K562 (cell line): Measurements from ENCODE around the gene ARHGDIA. TPM values are rescaled to one million over a fixed set of nuclear protein-coding genes. Genes with fewer than 3 reads are reported as not detected.

ENCODE experiments used
- ATAC-seq: fragments of 200-7000 bp; cut with Tn5 transposase; 3 replicates; pipeline ENCODE4 v1.9.1; 2020; ENCODE audit warnings: moderate library complexity
- BruUV-seq: library from RNA; stranded (reverse); fragments of 400-500 nt; replicated peaks from 2 replicates; lab custom pipeline; 2021; lab: Mats Ljungman, UMichigan
- CTCF ChIA-PET: fragments of 300-600 bp; formaldehyde crosslinking; extraction: SDS; loops from one replicate; lab custom pipeline; 2021; ENCODE audit warnings: low intra/inter-chr PET ratio; lab: Yijun Ruan, JAX
- POLR2A ChIA-PET: fragments of 300-600, 350-650 bp; sonication (Branson Sonifier 250); formaldehyde crosslinking; extraction: SDS; loops from one replicate; lab custom pipeline; 2021; ENCODE audit warnings: antibody characterized with exemption, inconsistent platforms; lab: Yijun Ruan, JAX
- DNase-seq, 4 experiments: peaks; one replicate each; pipeline versions ENCODE4 v3.0.0 to v3.0.0-alpha.2; 2011 to 2018; ENCODE audit warnings: low spot score in 3 of 4, mixed read lengths in 3 of 4; ENCODE audit errors: extremely low read depth in 1 of 4
- FAIRE-seq: peaks from 2 replicates; lab custom pipeline; 2011; peaks lifted over from hg19 to GRCh38; lab: Jason Lieb, UNC
- H2AFZ ChIP-seq: 2 replicates; pipeline ENCODE4 v1.6.0; 2011; ENCODE audit warnings: low read depth, low read length, control low read depth, inconsistent platforms
- H3K27ac ChIP-seq: fragments of 200-600 bp; 3 replicates; pipeline ENCODE4 v1.8.0; 2011; ENCODE audit warnings: low read depth, mild to moderate bottlenecking, control low read depth, inconsistent platforms, low read length, moderate library complexity, mixed read lengths; ENCODE audit errors: extremely low read depth
- H3K27me3 ChIP-seq, 2 experiments: fragments of 300-600 bp in 1 of 2; 2 replicates in 1 of 2; 3 replicates in 1 of 2; pipeline versions ENCODE4 v1.6.0 to v1.8.0; 2011; ENCODE audit warnings: inconsistent platforms in 2 of 2, low read length in 2 of 2, mild to moderate bottlenecking in 1 of 2, mixed read lengths in 1 of 2, moderate library complexity in 1 of 2; ENCODE audit not compliant: control insufficient read depth in 2 of 2, insufficient read depth in 2 of 2
- H3K36me3 ChIP-seq: fragments of 300-600 bp; 3 replicates; pipeline ENCODE4 v1.8.0; 2011; ENCODE audit warnings: mild to moderate bottlenecking, low read length, inconsistent platforms; ENCODE audit not compliant: control insufficient read depth, insufficient read depth
- H3K4me1 ChIP-seq, 2 experiments: fragments of 200-600 bp in 1 of 2; replicated peaks in 1 of 2; 2 replicates in 1 of 2; 3 replicates in 1 of 2; pipeline versions ENCODE4 v1.5.1 to v1.8.0; 2011; ENCODE audit warnings: inconsistent platforms in 2 of 2, low read length in 2 of 2, mild to moderate bottlenecking in 1 of 2, mixed read lengths in 1 of 2, moderate library complexity in 1 of 2; ENCODE audit not compliant: control insufficient read depth in 2 of 2, insufficient read depth in 2 of 2
- H3K4me2 ChIP-seq: 2 replicates; pipeline ENCODE4 v1.6.1; 2011; ENCODE audit warnings: low read length, control low read depth, inconsistent platforms, mixed read lengths; ENCODE audit not compliant: insufficient read depth
- H3K4me3 ChIP-seq: fragments of 200-600 bp; sonication (generic), shearing (Covaris generic); 2 replicates; pipeline ENCODE4 v1.5.1; 2016; ENCODE audit warnings: control low read depth, inconsistent platforms
- H3K79me2 ChIP-seq: fragments of 200-600 bp; 3 replicates; pipeline ENCODE4 v1.8.0; 2011; ENCODE audit warnings: low read length, inconsistent platforms; ENCODE audit not compliant: control insufficient read depth, insufficient read depth
- H3K9ac ChIP-seq, 2 experiments: 2 replicates each; pipeline versions ENCODE4 v1.6.0 to v1.6.1; 2011; ENCODE audit warnings: low read depth in 2 of 2, low read length in 2 of 2, control low read depth in 1 of 2, inconsistent platforms in 1 of 2, mild to moderate bottlenecking in 1 of 2, mixed read lengths in 1 of 2; ENCODE audit not compliant: insufficient read depth in 1 of 2
- H3K9me1 ChIP-seq: one replicate; pipeline ENCODE4 v1.6.0; 2011; ENCODE audit warnings: inconsistent platforms, mild to moderate bottlenecking, low read length, moderate library complexity; ENCODE audit not compliant: control insufficient read depth, insufficient read depth
- H3K9me3 ChIP-seq: replicated peaks from 2 replicates; pipeline ENCODE4 v1.5.1; 2011; ENCODE audit warnings: low read depth, low read length, inconsistent platforms; ENCODE audit not compliant: control insufficient read depth, insufficient read depth
- H4K20me1 ChIP-seq: replicated peaks from 2 replicates; pipeline ENCODE4 v1.6.1; 2011; ENCODE audit warnings: low read length, inconsistent platforms, mixed read lengths; ENCODE audit not compliant: control insufficient read depth, insufficient read depth
- ATF1 ChIP-seq, 2 experiments: fragments of 450-650 bp in 1 of 2; IDR thresholded peaks; 2 replicates each; pipeline ENCODE4 v1.6.1; 2016; ENCODE audit warnings: missing compliant biosample characterization in 1 of 2, missing genetic modification characterization in 1 of 2
- ATF7 ChIP-seq: fragments of 450-650 bp; IDR thresholded peaks from 2 replicates; pipeline ENCODE4 v1.7.1; 2014; ENCODE audit warnings: mild to moderate bottlenecking, moderate library complexity
- BACH1 ChIP-seq: fragments of 200-800 bp; sonication (Bioruptor generic); IDR thresholded peaks from 2 replicates; pipeline ENCODE4 v1.6.1; 2016; ENCODE audit warnings: missing genetic modification characterization, missing compliant biosample characterization
- FOXK1 ChIP-seq: sonication (generic); formaldehyde crosslinking; IDR thresholded peaks from 2 replicates; pipeline ENCODE4 v1.8.0; 2022; ENCODE audit warnings: missing genetic modification reagents, mild to moderate bottlenecking, borderline replicate concordance
- KLF13 ChIP-seq: fragments of 450-650 bp; IDR thresholded peaks from 2 replicates; pipeline ENCODE4 v1.6.1; 2016; ENCODE audit warnings: missing genetic modification characterization, low read depth, mild to moderate bottlenecking, missing compliant biosample characterization, moderate library complexity, borderline replicate concordance
- WGBS: fragments of 100-300 bp; shearing (Covaris generic); methylation state at CpG from one replicate; pipeline ENCODE4 v1.1.6; 2016; ENCODE audit warnings: low coverage, mixed read lengths; ENCODE audit not compliant: insufficient coverage; ENCODE audit errors: missing lambda C conversion rate; 5-methylcytosine and 5-hydroxymethylcytosine counted together
- in situ Hi-C: fragments of 300-500 bp; cut with MboI; formaldehyde crosslinking; loops from 4 replicates; pipeline ENCODE4 v1.15.0; 2018; ENCODE audit warnings: inconsistent platforms, mixed read lengths
- intact Hi-C: fragments of 100-400 bp; cut with micrococcal nuclease; formaldehyde crosslinking; loops from 2 replicates; pipeline ENCODE4 v1.14.2; 2022
- polyA plus RNA-seq, 8 experiments: library from polyadenylated mRNA; depleted of rRNA in 4 of 8; stranded (reverse) in 5 of 8; unstranded in 3 of 8; fragments of >200 nt; fragmentation: Nextera tagmentation in 2 of 8; fragmentation: Illumina TruSeq in 1 of 8; extraction: Ambion mirVana in 2 of 8; extraction: Trizol in 1 of 8; gene quantifications; 2 replicates each; pipeline versions ENCODE4 v1.2.1 to v1.2.3, GENCODE V29; 2011 to 2014; ENCODE audit warnings: inconsistent platforms in 1 of 8, missing spikeins in 1 of 8
- total RNA-seq, 7 experiments: library from RNA; depleted of rRNA in 6 of 7; stranded (reverse); fragments of >200 nt in 6 of 7; fragmentation: Illumina TruSeq in 2 of 7; extraction: Trizol in 2 of 7; gene quantifications; 2 replicates each; pipeline versions ENCODE4 v1.2.1 to v1.2.3, GENCODE V29; 2011 to 2021; ENCODE audit warnings: low replicate concordance in 1 of 7
- TF ChIP-seq, protein P1 (sequence below), 2 experiments: fragments of 450-650 bp in 1 of 2; sonication (generic) in 1 of 2; formaldehyde crosslinking; conservative IDR thresholded peaks; 2 replicates each; pipeline versions ENCODE4 v1.4.0 to v1.8.1; 2020 to 2022; ENCODE audit warnings: mild to moderate bottlenecking in 1 of 2, missing genetic modification reagents in 1 of 2
- TF ChIP-seq, protein P2 (sequence below), 2 experiments: fragments of 450-650 bp in 1 of 2; sonication (generic) in 1 of 2; formaldehyde crosslinking in 1 of 2; IDR thresholded peaks in 1 of 2; conservative IDR thresholded peaks in 1 of 2; 2 replicates each; pipeline versions ENCODE4 v1.6.1 to v1.8.1; 2016 to 2023; ENCODE audit warnings: mild to moderate bottlenecking in 2 of 2, moderate library complexity in 2 of 2, inconsistent platforms in 1 of 2, missing genetic modification reagents in 1 of 2
- TF ChIP-seq, protein P3 (sequence below), 2 experiments: IDR thresholded peaks; 2 replicates each; pipeline ENCODE4 v1.6.1; 2011; ENCODE audit warnings: borderline replicate concordance in 1 of 2, control low read depth in 1 of 2, low read depth in 1 of 2, low read length in 1 of 2, mild to moderate bottlenecking in 1 of 2, mixed read lengths in 1 of 2, moderate library complexity in 1 of 2; ENCODE audit not compliant: insufficient read depth in 1 of 2, insufficient read length in 1 of 2, poor library complexity in 1 of 2, severe bottlenecking in 1 of 2; ENCODE audit errors: extremely low read depth in 1 of 2
- TF ChIP-seq, protein P4 (sequence below), 2 experiments: fragments of 150-350 bp in 1 of 2; IDR thresholded peaks; 2 replicates each; pipeline ENCODE4 v1.6.1; 2012 to 2016; ENCODE audit warnings: low read depth in 2 of 2, low read length in 2 of 2, mild to moderate bottlenecking in 1 of 2, moderate library complexity in 1 of 2

The ARHGDIA gene
- total and polyA plus RNA-seq, 9 of the 15 experiments (the other 6 are each of a cell fraction or from before 2014, with no cell fraction given), result 9.6 to 340 (median 97.6) TPM

DNA sequence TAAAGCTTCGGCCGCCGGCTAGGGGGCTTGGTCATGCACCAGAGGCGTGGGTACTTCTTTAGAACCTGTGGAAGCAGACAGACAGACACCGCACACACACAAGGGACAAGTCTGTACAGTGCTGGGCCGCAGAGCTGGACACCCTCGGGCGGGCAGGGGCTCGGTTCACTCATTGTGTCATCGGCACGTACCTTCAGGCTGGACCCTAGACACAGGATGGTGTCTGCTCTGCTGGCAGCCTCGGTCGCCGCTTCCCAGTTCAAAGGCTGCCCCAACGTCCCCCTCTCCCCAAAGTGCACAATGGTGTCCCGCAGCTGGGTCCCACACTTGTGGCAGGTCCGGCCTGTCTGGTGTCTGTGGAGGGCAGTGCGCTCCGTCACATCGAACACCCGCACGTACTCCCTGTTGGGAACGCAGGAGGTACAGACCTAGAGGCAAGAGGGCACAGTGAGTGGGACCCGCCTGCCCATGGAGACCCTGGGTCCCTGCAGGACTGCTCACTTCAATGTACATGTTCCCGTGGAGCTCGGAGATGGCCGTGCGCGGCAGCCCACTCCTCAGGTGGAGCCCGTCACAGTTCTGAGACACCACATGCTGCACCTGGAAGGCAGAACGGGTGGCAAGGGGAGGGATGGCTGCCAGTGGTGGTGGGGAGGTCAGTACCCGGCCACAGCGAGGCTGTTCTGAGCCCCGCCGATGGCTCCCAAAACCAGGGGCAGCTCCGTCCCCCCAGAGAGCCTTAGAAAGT is 43.1 kb upstream of the ARHGDIA start (continued):
- TF ChIP-seq, protein P1, sequence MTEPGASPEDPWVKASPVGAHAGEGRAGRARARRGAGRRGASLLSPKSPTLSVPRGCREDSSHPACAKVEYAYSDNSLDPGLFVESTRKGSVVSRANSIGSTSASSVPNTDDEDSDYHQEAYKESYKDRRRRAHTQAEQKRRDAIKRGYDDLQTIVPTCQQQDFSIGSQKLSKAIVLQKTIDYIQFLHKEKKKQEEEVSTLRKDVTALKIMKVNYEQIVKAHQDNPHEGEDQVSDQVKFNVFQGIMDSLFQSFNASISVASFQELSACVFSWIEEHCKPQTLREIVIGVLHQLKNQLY (CRISPR knock-in tag; conservative IDR thresholded peaks at IDR 0.05), result no peak
- TF ChIP-seq BACH1 (tag) (no peak), FOXK1 (no peak)

DNA sequence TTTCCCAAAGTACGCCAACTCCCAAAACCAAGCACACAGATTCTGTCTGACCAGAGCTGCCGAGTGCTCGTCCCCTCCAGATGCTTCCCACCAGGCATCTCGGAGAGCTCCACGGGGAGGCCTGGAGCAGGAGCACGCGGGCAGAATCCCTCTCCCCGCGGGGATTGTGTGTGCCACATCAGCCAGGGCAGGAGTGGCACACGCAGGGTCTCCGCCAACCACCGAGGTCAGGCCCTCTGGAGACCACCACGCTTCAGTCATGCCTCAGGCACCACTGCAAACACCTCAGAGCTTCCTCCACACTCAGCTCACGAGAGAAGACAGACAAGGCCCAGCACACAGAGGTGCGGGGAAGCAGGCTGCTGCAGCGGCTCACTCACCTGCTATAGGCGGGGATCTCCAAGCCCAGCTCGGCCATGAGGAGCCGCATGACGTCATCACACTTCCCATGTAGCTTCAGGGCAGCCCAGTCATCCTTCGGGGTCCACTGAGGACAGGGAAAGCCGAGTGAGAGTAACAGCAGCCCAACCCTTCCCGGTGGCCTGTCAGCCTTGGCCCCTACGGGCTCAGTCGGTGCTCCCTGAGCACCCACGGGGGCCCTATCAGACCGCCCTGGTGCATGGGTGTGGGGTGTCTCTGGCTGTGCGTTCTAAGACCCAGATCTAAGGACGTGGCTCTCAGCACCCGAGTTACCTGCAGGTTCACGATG is 42.4 kb upstream of the ARHGDIA start:
- no peak for ATAC-seq
- Histone ChIP-seq H3K9me3 (no peaks in the 10 kb centered on the region), H3K9ac (peak overlapping the region in 1 of 2 experiments; percentile 66; a peak in 1 of 4 replicates), H3K27ac (peak overlapping the region; percentile 8; the same call in 1 of the 3 replicates), H3K4me2 (no peak overlapping the region), H3K27me3 (no peaks in the 10 kb centered on the region), H3K36me3 (peaks cover 66% of the 10 kb centered on the region; the same call in 2 of the 3 replicates), H3K4me3 (no peak overlapping the region), H4K20me1 (peaks cover 14% of the 10 kb centered on the region), H3K9me1 (peaks cover 6% of the 10 kb centered on the region), H2AFZ (no peak overlapping the region), H3K4me1 (peaks cover 41 to 90% of the 10 kb centered on the region in 2 experiments), H3K79me2 (peaks cover 52% of the 10 kb centered on the region)
- FAIRE-seq, result no peak
- in situ Hi-C loops, result no loop called here
- intact Hi-C loops, result no loop called here
- ChIA-PET CTCF (no interaction called here), POLR2A (interaction anchor here (0.6 to 5.4 kb wide), 8 partner anchors 10 to 258 kb away, joined by 3 to 46 read pairs (median 5); partner anchors contain the start of genes MAFG and PDE6G)
- no peak for DNase-seq
- no TSS peak for BruUV-seq
- WGBS, result 89% methylated on average over 31 of the region's 31 CpGs
- TF ChIP-seq ATF7 (peak; percentile 78), KLF13 (tag) (no peak), ATF1 (CRISPR knock-in tag; IDR thresholded peaks at IDR 0.05) (no peak), ATF1 (tag; IDR thresholded peaks at IDR 0.05) (no peak; the same call in 1 of the 2 replicates)
- TF ChIP-seq, protein P2, sequence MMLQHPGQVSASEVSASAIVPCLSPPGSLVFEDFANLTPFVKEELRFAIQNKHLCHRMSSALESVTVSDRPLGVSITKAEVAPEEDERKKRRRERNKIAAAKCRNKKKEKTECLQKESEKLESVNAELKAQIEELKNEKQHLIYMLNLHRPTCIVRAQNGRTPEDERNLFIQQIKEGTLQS (IDR thresholded peaks at IDR 0.05), result peak; percentile 92
- TF ChIP-seq, protein P2 (CRISPR knock-in tag; conservative IDR thresholded peaks at IDR 0.05), result no peak
- TF ChIP-seq, protein P3, sequence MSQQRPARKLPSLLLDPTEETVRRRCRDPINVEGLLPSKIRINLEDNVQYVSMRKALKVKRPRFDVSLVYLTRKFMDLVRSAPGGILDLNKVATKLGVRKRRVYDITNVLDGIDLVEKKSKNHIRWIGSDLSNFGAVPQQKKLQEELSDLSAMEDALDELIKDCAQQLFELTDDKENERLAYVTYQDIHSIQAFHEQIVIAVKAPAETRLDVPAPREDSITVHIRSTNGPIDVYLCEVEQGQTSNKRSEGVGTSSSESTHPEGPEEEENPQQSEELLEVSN (IDR thresholded peaks at IDR 0.05; ENCODE audit: borderline replicate concordance in 1 of 2, extremely low read depth in 1 of 2, insufficient read depth in 1 of 2, insufficient read length in 1 of 2, low read depth in 1 of 2, low read length in 1 of 2, poor library complexity in 1 of 2, severe bottlenecking in 1 of 2), result no peak
- TF ChIP-seq, protein P4, sequence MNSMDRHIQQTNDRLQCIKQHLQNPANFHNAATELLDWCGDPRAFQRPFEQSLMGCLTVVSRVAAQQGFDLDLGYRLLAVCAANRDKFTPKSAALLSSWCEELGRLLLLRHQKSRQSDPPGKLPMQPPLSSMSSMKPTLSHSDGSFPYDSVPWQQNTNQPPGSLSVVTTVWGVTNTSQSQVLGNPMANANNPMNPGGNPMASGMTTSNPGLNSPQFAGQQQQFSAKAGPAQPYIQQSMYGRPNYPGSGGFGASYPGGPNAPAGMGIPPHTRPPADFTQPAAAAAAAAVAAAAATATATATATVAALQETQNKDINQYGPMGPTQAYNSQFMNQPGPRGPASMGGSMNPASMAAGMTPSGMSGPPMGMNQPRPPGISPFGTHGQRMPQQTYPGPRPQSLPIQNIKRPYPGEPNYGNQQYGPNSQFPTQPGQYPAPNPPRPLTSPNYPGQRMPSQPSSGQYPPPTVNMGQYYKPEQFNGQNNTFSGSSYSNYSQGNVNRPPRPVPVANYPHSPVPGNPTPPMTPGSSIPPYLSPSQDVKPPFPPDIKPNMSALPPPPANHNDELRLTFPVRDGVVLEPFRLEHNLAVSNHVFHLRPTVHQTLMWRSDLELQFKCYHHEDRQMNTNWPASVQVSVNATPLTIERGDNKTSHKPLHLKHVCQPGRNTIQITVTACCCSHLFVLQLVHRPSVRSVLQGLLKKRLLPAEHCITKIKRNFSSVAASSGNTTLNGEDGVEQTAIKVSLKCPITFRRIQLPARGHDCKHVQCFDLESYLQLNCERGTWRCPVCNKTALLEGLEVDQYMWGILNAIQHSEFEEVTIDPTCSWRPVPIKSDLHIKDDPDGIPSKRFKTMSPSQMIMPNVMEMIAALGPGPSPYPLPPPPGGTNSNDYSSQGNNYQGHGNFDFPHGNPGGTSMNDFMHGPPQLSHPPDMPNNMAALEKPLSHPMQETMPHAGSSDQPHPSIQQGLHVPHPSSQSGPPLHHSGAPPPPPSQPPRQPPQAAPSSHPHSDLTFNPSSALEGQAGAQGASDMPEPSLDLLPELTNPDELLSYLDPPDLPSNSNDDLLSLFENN (IDR thresholded peaks at IDR 0.05; ENCODE audit: low read depth in 2 of 2, low read length in 2 of 2), result no peak
